Loucy (cell line): ENCODE measurements around the gene PHF12.

ENCODE experiments used
- H2AFZ ChIP-seq: fragments of 200-600 bp; sonication (generic); 2 replicates; pipeline ENCODE4 v1.6.0; 2016; ENCODE audit warnings: antibody characterized with exemption, mild to moderate bottlenecking, low read length, moderate library complexity
- H3F3A ChIP-seq: fragments of 200-600 bp; 2 replicates; pipeline ENCODE4 v1.6.0; 2016; ENCODE audit warnings: antibody characterized with exemption, low read depth, mild to moderate bottlenecking
- H3K27me3 ChIP-seq: fragments of 200-600 bp; sonication (generic); 2 replicates; pipeline ENCODE4 v1.6.1; 2014; ENCODE audit warnings: low read length, mild to moderate bottlenecking; ENCODE audit not compliant: insufficient read depth, poor library complexity, severe bottlenecking
- H3K36me3 ChIP-seq: fragments of 200-600 bp; sonication (generic); 2 replicates; pipeline ENCODE4 v1.6.1; 2016; ENCODE audit warnings: low read length; ENCODE audit not compliant: insufficient read depth
- H3K4me1 ChIP-seq: fragments of 200-600 bp; sonication (generic); 2 replicates; pipeline ENCODE4 v1.5.1; 2014; ENCODE audit warnings: low read length, mild to moderate bottlenecking; ENCODE audit not compliant: insufficient read depth, poor library complexity, severe bottlenecking
- H3K4me2 ChIP-seq: fragments of 200-600 bp; sonication (generic); 2 replicates; pipeline ENCODE4 v1.6.0; 2014; ENCODE audit warnings: antibody characterized with exemption, low read length, low read depth, mild to moderate bottlenecking; ENCODE audit not compliant: poor library complexity, severe bottlenecking
- H3K4me3 ChIP-seq: fragments of 200-600 bp; sonication (generic); 2 replicates; pipeline ENCODE4 v1.5.1; 2014; ENCODE audit warnings: low read length, mild to moderate bottlenecking, mixed read lengths; ENCODE audit not compliant: poor library complexity, severe bottlenecking
- H3K79me2 ChIP-seq: fragments of 200-600 bp; sonication (generic); 2 replicates; pipeline ENCODE4 v1.6.1; 2014; ENCODE audit warnings: low read length; ENCODE audit not compliant: insufficient read depth
- H3K9ac ChIP-seq: fragments of 200-600 bp; sonication (generic); 2 replicates; pipeline ENCODE4 v1.6.0; 2014; ENCODE audit warnings: mild to moderate bottlenecking, low read depth, low read length, moderate library complexity; ENCODE audit not compliant: poor library complexity, severe bottlenecking
- H3K9me2 ChIP-seq: fragments of 200-600 bp; sonication (generic); replicated peaks from 2 replicates; pipeline ENCODE4 v1.6.1; 2016; ENCODE audit warnings: low read depth, low read length, mixed read lengths
- H3K9me3 ChIP-seq: fragments of 200-600 bp; sonication (generic); 2 replicates; pipeline ENCODE4 v1.6.1; 2014; ENCODE audit warnings: mild to moderate bottlenecking, antibody characterized with exemption, low read length, low read depth; ENCODE audit not compliant: insufficient read depth
- H4K20me1 ChIP-seq: fragments of 200-600 bp; sonication (generic); 2 replicates; pipeline ENCODE4 v1.6.0; 2014; ENCODE audit warnings: antibody characterized with exemption, low read length, mild to moderate bottlenecking; ENCODE audit not compliant: insufficient read depth, poor library complexity, severe bottlenecking
- CTCF ChIP-seq: fragments of 200-600 bp; sonication (generic); conservative IDR thresholded peaks from 2 replicates; pipeline ENCODE4 v1.5.1; 2014; ENCODE audit warnings: mild to moderate bottlenecking, antibody characterized with exemption, low read length
- EZH2phosphoT487 ChIP-seq: fragments of 200-600 bp; IDR thresholded peaks from 2 replicates; pipeline ENCODE4 v1.6.1; 2018; ENCODE audit warnings: antibody characterized with exemption, mild to moderate bottlenecking, moderate library complexity, borderline replicate concordance

Gene PHF12

GRCh38 chr17:28975031-28975430, 23.7 kb upstream of the PHF12 start:
- H3K4me2 ChIP-seq: no peak overlapping the region
- no peaks in the 10 kb centered on the region for H3K9me2 ChIP-seq
- H3F3A ChIP-seq: no peaks in the 10 kb centered on the region
- H3K4me1 ChIP-seq: peaks cover 11% of the 10 kb centered on the region
- H3K27me3 ChIP-seq: no peaks in the 10 kb centered on the region
- no peak overlapping the region for H3K4me3 ChIP-seq
- no peaks in the 10 kb centered on the region for H3K36me3 ChIP-seq
- no peaks in the 10 kb centered on the region for H4K20me1 ChIP-seq
- no peak overlapping the region for H2AFZ ChIP-seq
- H3K79me2 ChIP-seq: no peaks in the 10 kb centered on the region
- TF ChIP-seq EZH2phosphoT487 (no peak), CTCF (no peak)
- H3K9me3 ChIP-seq: no peaks in the 10 kb centered on the region
- no peak overlapping the region for H3K9ac ChIP-seq

GRCh38 chr17:28974451-28974850, 23.1 kb upstream of the PHF12 start:
- Histone ChIP-seq H2AFZ (no peak overlapping the region), H3K27me3 (no peaks in the 10 kb centered on the region), H4K20me1 (no peaks in the 10 kb centered on the region)

DNA sequence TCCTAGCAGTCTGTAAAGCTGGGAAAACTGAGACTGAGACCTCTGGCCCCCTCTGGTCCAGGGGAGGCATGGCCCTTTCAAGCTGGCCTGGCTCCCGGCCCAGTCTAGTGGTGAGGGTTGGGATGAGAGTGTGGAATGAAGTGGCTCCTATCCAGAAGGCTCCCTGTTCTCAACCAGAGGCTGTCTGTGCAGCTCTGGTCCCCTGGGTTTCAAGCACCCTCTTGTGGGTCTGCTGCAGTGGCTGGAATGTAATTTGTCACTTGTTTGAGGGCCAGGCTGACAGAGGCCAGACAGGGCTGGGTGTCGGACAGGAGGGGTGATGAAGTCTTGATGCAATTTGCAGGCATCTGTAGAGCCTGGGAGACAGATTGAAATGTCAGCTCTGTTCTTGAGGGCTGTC, 22.1 kb upstream of the PHF12 start:
- no peak for TF ChIP-seq EZH2phosphoT487
- no peak for TF ChIP-seq CTCF
- no peaks in the 10 kb centered on the region for H3K79me2 ChIP-seq
- no peaks in the 10 kb centered on the region for H3K9me3 ChIP-seq
- H3K4me3 ChIP-seq: no peak overlapping the region
- no peaks in the 10 kb centered on the region for H3K27me3 ChIP-seq
- H3K36me3 ChIP-seq: no peaks in the 10 kb centered on the region
- no peak overlapping the region for H2AFZ ChIP-seq
- H3K4me1 ChIP-seq: peaks cover 11% of the 10 kb centered on the region
- H4K20me1 ChIP-seq: no peaks in the 10 kb centered on the region
- no peak overlapping the region for H3K4me2 ChIP-seq
- no peak overlapping the region for H3K9ac ChIP-seq
- H3K9me2 ChIP-seq: no peaks in the 10 kb centered on the region
- H3F3A ChIP-seq: no peaks in the 10 kb centered on the region

More at GRCh38 chr17:28974451-28974850, 23.1 kb upstream of the PHF12 start:
- H3K79me2 ChIP-seq: no peaks in the 10 kb centered on the region
- no peaks in the 10 kb centered on the region for H3K9me3 ChIP-seq
- TF ChIP-seq CTCF (no peak), EZH2phosphoT487 (no peak)
- no peak overlapping the region for H3K4me2 ChIP-seq
- H3K4me3 ChIP-seq: no peak overlapping the region
- no peaks in the 10 kb centered on the region for H3K9me2 ChIP-seq
- H3F3A ChIP-seq: no peaks in the 10 kb centered on the region
- peaks cover 11% of the 10 kb centered on the region for H3K4me1 ChIP-seq
- H3K36me3 ChIP-seq: no peaks in the 10 kb centered on the region
- H3K9ac ChIP-seq: no peak overlapping the region
